ENCODE data around the gene MRPL12. TPM values are rescaled to one million over a fixed set of nuclear protein-coding genes. Genes with fewer than 3 reads are reported as not detected.

The MRPL12 gene
- total RNA-seq, 1 experiment from 2014 or later, result 139 TPM

DNA sequence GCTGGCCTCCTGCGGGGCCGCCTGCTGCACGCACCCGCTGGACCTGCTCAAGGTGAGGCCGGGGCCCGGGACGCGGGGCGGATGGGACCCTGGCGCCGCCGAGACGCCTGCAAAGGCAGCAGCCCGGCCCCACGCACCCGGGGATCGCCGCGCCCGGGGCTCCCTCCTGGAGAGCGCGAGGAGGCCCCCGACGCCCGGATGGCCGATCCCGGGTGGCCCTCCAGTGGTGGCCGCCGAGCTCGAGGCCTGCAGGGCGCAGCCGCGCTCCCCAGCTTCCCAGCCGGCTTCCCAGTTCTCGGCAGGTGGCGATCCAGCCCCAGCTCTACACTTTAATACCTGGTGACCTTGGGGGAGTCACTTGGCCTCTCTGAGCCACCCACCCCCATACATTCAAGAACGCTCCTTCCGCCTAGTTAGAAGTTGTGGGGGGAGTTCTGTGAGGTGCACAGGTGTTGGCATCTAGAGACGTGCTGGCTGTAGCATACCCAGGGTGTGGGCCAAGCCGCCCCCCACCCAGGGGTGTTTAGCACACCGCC lies 9.4 kb downstream of the MRPL12 start:
- H3K27me3 Mint-ChIP-seq (ENCODE audit: low read depth), result peaks cover 2% of the 10 kb centered on the region; the same call in 1 of the 2 replicates
- CTCF ChIA-PET, result interaction anchor here (0.5 to 1.4 kb wide), 5 partner anchors 10 to 194 kb away, joined by 3 to 5 read pairs (median 4); partner anchors contain the start of gene MRPL12
- peak overlapping the region; percentile 83 for H3K27ac Mint-ChIP-seq
- H3K4me3 Mint-ChIP-seq, result peak overlapping the region; percentile 92
- peaks cover 24% of the 10 kb centered on the region for H3K4me1 Mint-ChIP-seq
- no peaks in the 10 kb centered on the region; the same call in 1 of the 2 replicates for H3K36me3 Mint-ChIP-seq
- TF ChIP-seq FOXJ3 (CRISPR knock-in tag; IDR thresholded peaks at IDR 0.05; ENCODE audit: borderline replicate concordance) (no peak), SMAD3 (CRISPR knock-in tag; IDR thresholded peaks at IDR 0.05; ENCODE audit: borderline replicate concordance) (no peak), MAX (CRISPR knock-in tag; IDR thresholded peaks at IDR 0.05) (0 out of 2 replicates have a peak, but pooled peaks have one; percentile 2), IRF2 (CRISPR knock-in tag; IDR thresholded peaks at IDR 0.05; ENCODE audit: borderline replicate concordance, low read depth) (no peak), ATF1 (CRISPR knock-in tag; IDR thresholded peaks at IDR 0.05) (no peak), CBFB (CRISPR knock-in tag; IDR thresholded peaks at IDR 0.05; ENCODE audit: low read depth) (0 out of 2 replicates have a peak, but pooled peaks have one; percentile 0), HMGXB4 (CRISPR knock-in tag; IDR thresholded peaks at IDR 0.05) (peak; percentile 46; the same call in 1 of the 2 replicates), RELA (CRISPR knock-in tag; IDR thresholded peaks at IDR 0.05; ENCODE audit: borderline replicate concordance) (0 out of 2 replicates have a peak, but pooled peaks have one; percentile 55)
- TF ChIP-seq, protein P1, sequence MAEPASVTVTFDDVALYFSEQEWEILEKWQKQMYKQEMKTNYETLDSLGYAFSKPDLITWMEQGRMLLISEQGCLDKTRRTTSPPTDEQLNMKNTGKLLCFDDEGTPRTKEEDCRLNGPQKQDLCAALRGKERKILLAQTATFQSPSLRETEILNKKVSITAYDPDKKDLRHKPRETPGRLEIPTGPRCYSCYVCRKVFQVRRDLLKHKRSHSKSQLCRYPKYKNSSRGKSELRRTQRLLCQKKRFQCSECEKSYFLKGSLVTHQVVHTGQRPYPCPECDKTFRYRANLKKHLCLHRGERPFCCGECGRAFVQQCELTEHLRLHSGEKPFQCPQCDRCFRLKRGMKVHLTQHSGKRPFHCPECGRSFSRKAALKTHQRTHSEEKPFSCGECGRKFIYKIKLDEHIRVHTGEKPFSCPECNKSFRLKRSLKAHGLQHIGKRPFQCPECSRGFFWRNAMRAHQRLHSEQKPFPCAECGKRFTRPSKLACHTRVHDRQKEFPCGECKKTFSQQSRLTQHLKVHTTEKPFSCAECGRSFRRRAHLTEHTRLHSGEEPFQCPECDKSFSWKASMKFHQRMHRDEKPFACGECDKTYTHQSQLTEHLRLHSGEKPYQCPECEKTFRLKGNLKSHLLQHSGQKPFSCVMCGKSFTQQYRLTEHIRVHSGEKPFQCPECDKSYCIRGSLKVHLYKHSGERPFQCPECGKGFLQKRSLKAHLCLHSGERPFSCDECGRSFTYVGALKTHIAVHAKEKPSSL (CRISPR knock-in tag; conservative IDR thresholded peaks at IDR 0.05), result no peak
- TF ChIP-seq, protein P2, sequence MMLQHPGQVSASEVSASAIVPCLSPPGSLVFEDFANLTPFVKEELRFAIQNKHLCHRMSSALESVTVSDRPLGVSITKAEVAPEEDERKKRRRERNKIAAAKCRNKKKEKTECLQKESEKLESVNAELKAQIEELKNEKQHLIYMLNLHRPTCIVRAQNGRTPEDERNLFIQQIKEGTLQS (CRISPR knock-in tag; conservative IDR thresholded peaks at IDR 0.05), result no peak
- POLR2A ChIA-PET, result interaction anchor here (1.4 to 2.3 kb wide), 2 partner anchors 9 to 10 kb away, joined by 3 to 11 read pairs; partner anchors contain the start of gene MRPL12
- DNase-seq (ENCODE audit: low spot score) (no peak), ATAC-seq (peak; percentile 2)
- H3K9me3 Mint-ChIP-seq, result no peaks in the 10 kb centered on the region

DNA sequence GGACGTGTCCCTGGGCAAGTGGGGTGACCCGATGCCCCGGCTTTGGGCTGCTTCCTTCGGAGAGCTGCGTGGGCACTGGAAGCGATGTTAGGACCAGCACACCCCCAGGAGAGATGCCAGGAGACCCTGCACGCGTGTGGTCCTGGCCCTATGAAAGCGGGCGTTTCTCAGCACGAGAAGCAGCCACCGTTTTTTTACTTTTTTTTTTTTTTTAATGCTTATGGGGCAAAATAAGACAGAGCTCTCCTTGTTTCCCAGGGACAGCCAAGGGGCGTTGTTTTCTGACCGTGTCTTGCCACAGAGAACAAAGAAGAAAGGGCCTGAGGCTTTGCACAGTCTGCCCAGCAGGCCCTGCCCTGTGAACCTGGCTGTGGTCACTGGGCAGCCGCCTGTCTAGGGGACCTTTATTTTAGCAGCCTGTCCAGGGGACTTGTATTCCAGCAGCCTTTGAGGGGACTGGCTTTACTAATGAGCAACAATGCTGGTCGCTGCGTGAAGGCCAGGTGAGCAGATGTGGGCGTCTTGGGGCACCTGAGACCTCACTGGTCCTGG lies 9.9 kb downstream of the MRPL12 start:
- Mint-ChIP-seq H3K4me1 (peaks cover 24% of the 10 kb centered on the region), H3K4me3 (peak overlapping the region; percentile 92), H3K27ac (peak overlapping the region; percentile 83), H3K36me3 (peaks cover 3% of the 10 kb centered on the region; the same call in 1 of the 2 replicates), H3K9me3 (no peaks in the 10 kb centered on the region), H3K27me3 (ENCODE audit: low read depth) (peaks cover 2% of the 10 kb centered on the region; the same call in 1 of the 2 replicates)
- CTCF ChIA-PET, result interaction anchor here (0.5 to 1.4 kb wide), 7 partner anchors 10 to 194 kb away, joined by 3 to 5 read pairs (median 4); partner anchors contain the start of gene MRPL12
- TF ChIP-seq E2F4 (CRISPR knock-in tag; IDR thresholded peaks at IDR 0.05; ENCODE audit: borderline replicate concordance, low read depth), result no peak
- ATAC-seq (no peak), DNase-seq (ENCODE audit: low spot score) (no peak)
- POLR2A ChIA-PET, result interaction anchor here (1.4 kb wide), 1 partner anchor 8 kb away, joined by 3 read pairs; no protein-coding TSS in a partner anchor

All from WTC11 (cell line).